Suprapubic skin (tissue), 4 donors: Measurements from ENCODE around the gene TPRX1. TPM values are rescaled to one million over a fixed set of nuclear protein-coding genes. Genes with fewer than 3 reads are reported as not detected.

Experiments
- DNase-seq, 2 donors: peaks; one replicate each; pipeline ENCODE4 v3.0.0-alpha.2; 2019; ENCODE audit warnings: low spot score in 2 of 2
- H3K27ac ChIP-seq: fragments of 200-600 bp; sonication (generic); one replicate; pipeline ENCODE4 v1.5.1; 2019
- H3K27me3 ChIP-seq: fragments of 200-600 bp; sonication (generic); one replicate; pipeline ENCODE4 v1.5.1; 2019
- H3K36me3 ChIP-seq: fragments of 200-600 bp; sonication (generic); one replicate; pipeline ENCODE4 v1.5.1; 2019
- H3K4me1 ChIP-seq: fragments of 200-600 bp; sonication (generic); one replicate; pipeline ENCODE4 v1.5.1; 2019
- H3K4me3 ChIP-seq: fragments of 200-600 bp; sonication (generic); one replicate; pipeline ENCODE4 v1.5.1; 2019; ENCODE audit warnings: mild to moderate bottlenecking
- H3K9me3 ChIP-seq: fragments of 200-600 bp; sonication (generic); one replicate; pipeline ENCODE4 v1.5.1; 2019
- CTCF ChIP-seq, 2 donors: fragments of 200-600 bp in 1 of 2; fragments of 450-650 bp in 1 of 2; sonication (generic) in 1 of 2; IDR thresholded peaks; one replicate each; pipeline ENCODE4 v1.5.1; 2016 to 2019; ENCODE audit warnings: antibody characterized with exemption in 2 of 2, mild to moderate bottlenecking in 1 of 2, moderate library complexity in 1 of 2
- EP300 ChIP-seq: sonication (generic); formaldehyde crosslinking; IDR thresholded peaks from one replicate; pipeline ENCODE4 v1.6.1; 2017; ENCODE audit warnings: antibody characterized with exemption
- POLR2A ChIP-seq, 2 donors: fragments of 450-650 bp; IDR thresholded peaks; one replicate each; pipeline ENCODE4 v1.6.1; 2017; ENCODE audit warnings: antibody characterized with exemption in 2 of 2, mild to moderate bottlenecking in 2 of 2, moderate library complexity in 2 of 2
- POLR2AphosphoS5 ChIP-seq, 3 donors: sonication (generic); formaldehyde crosslinking; IDR thresholded peaks; one replicate each; pipeline ENCODE4 v1.6.1; 2017; ENCODE audit warnings: antibody characterized with exemption in 3 of 3
- WGBS: methylation state at CpG from one replicate; pipeline ENCODE4 v1.1.5; 2018; 5-methylcytosine and 5-hydroxymethylcytosine counted together
- total RNA-seq, 4 donors: library from RNA; depleted of rRNA; stranded (reverse); fragments of >200 nt; gene quantifications; one replicate each; pipeline ENCODE4 v1.1.0, GENCODE V29; 2016

The TPRX1 gene
- total RNA-seq, 4 donors from 2014 or later = not detected

GRCh38 chr19:47756627-47756929 lies 47.8 kb downstream of the TPRX1 start:
- Histone ChIP-seq H3K4me1 (no peaks in the 10 kb centered on the region), H3K9me3 (no peaks in the 10 kb centered on the region), H3K4me3 (no peak overlapping the region), H3K36me3 (peaks cover 80% of the 10 kb centered on the region), H3K27me3 (no peaks in the 10 kb centered on the region), H3K27ac (no peak overlapping the region)
- WGBS = 94% methylated on average over 10 of the region's 12 CpGs
- TF ChIP-seq EP300 (no peak), POLR2AphosphoS5 (IDR thresholded peaks at IDR 0.05) (no peak), POLR2A (IDR thresholded peaks at IDR 0.05) (no peak), CTCF (IDR thresholded peaks at IDR 0.05) (no peak)
- no peak for DNase-seq

GRCh38 chr19:47755762-47756626 lies 48.4 kb downstream of the TPRX1 start:
- TF ChIP-seq CTCF (IDR thresholded peaks at IDR 0.05) (no peak), EP300 (no peak), POLR2A (IDR thresholded peaks at IDR 0.05) (no peak), POLR2AphosphoS5 (IDR thresholded peaks at IDR 0.05) (no peak)
- peak in 1 of 2 donors; percentile 63 for DNase-seq
- no peaks in the 10 kb centered on the region for H3K9me3 ChIP-seq
- no peaks in the 10 kb centered on the region for H3K27me3 ChIP-seq
- peaks cover 86% of the 10 kb centered on the region for H3K36me3 ChIP-seq
- 92% methylated on average over 20 of the region's 28 CpGs for WGBS
- no peak overlapping the region for H3K27ac ChIP-seq
- no peak overlapping the region for H3K4me3 ChIP-seq
- no peaks in the 10 kb centered on the region for H3K4me1 ChIP-seq

- peaks cover 93% of the 10 kb centered on the region for H3K36me3 ChIP-seq
- 87% methylated on average over 8 of the region's 36 CpGs for WGBS
- no peaks in the 10 kb centered on the region for H3K9me3 ChIP-seq
- H3K27ac ChIP-seq = no peak overlapping the region
- TF ChIP-seq EP300 = no peak
- H3K4me1 ChIP-seq = no peaks in the 10 kb centered on the region
- H3K27me3 ChIP-seq = no peaks in the 10 kb centered on the region
- H3K4me3 ChIP-seq = no peak overlapping the region
- peak in 1 of 2 donors; percentile 60 for DNase-seq
Measured at GRCh38 chr19:47755065-47755761, 49.1 kb downstream of the TPRX1 start.

GRCh38 chr19:47754206-47755064 lies 49.9 kb downstream of the TPRX1 start:
- TF ChIP-seq POLR2AphosphoS5 (IDR thresholded peaks at IDR 0.05) = no peak
- TF ChIP-seq CTCF (IDR thresholded peaks at IDR 0.05) = no peak
- no peak for TF ChIP-seq EP300
- no peak for TF ChIP-seq POLR2A (IDR thresholded peaks at IDR 0.05)
- no peak overlapping the region for H3K27ac ChIP-seq

GRCh38 chr19:47752440-47753211 lies 51.7 kb downstream of the TPRX1 start:
- Histone ChIP-seq H3K4me3 (no peak overlapping the region), H3K36me3 (peaks cover 94% of the 10 kb centered on the region), H3K27ac (no peak overlapping the region), H3K4me1 (peaks cover 8% of the 10 kb centered on the region), H3K27me3 (no peaks in the 10 kb centered on the region), H3K9me3 (no peaks in the 10 kb centered on the region)
- DNase-seq = peak in 1 of 2 donors; percentile 55
- TF ChIP-seq POLR2AphosphoS5 (IDR thresholded peaks at IDR 0.05) = no peak
- TF ChIP-seq EP300 = no peak
- TF ChIP-seq POLR2A (IDR thresholded peaks at IDR 0.05) = no peak
- TF ChIP-seq CTCF (IDR thresholded peaks at IDR 0.05) = no peak
- WGBS = 93% methylated on average over 23 of the region's 27 CpGs

More at GRCh38 chr19:47754206-47755064, 49.9 kb downstream of the TPRX1 start:
- H3K9me3 ChIP-seq = no peaks in the 10 kb centered on the region
- peak in 1 of 2 donors; percentile 57 for DNase-seq
- peaks cover 99% of the 10 kb centered on the region for H3K36me3 ChIP-seq
- no peaks in the 10 kb centered on the region for H3K27me3 ChIP-seq
- no peak overlapping the region for H3K4me3 ChIP-seq
- H3K4me1 ChIP-seq = no peaks in the 10 kb centered on the region
- 89% methylated on average over 19 of the region's 37 CpGs for WGBS
